Measurements from ENCODE around the gene PSMD2.

PSMD2 gene

DNA sequence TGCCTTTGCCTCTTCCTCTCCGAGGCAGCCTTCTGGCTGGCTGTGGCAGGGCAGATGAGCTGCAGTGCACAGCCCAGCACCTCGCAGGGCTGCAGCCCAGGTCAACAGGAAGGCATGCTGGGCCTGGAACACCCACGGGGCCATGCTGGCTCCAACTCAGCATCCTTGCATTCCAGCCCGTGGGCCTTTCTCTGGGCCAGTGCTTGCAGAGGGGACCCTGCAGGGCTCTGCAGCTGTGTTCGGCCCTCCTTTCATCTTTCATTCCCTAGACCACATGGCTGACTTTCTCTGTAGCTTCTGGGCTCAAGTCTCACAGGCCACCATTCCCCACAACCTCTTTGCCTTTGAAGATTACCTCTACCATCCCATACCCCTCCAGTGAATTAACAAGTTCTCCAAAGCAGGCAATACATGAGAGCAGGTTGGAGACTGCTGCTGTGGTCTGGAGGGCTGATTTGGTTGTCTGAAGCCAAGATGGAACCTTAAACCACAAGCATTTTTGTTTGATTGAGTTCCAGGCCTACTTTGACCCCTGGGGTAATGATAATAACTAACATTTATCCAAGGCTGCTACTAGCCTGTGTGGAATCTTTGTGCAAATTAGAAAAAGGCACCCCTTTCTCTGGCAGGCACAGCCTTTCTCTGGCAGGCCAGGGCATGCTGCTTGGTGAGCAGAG, 44.3 kb downstream of the PSMD2 start:
- no peak for DNase-seq

GRCh38 chr3:184344579-184345316, 45.7 kb downstream of the PSMD2 start:
- DNase-seq, result no peak

- peak; percentile 66 for DNase-seq
Measured at GRCh38 chr3:184345317-184346144, 46.5 kb downstream of the PSMD2 start.

DNA sequence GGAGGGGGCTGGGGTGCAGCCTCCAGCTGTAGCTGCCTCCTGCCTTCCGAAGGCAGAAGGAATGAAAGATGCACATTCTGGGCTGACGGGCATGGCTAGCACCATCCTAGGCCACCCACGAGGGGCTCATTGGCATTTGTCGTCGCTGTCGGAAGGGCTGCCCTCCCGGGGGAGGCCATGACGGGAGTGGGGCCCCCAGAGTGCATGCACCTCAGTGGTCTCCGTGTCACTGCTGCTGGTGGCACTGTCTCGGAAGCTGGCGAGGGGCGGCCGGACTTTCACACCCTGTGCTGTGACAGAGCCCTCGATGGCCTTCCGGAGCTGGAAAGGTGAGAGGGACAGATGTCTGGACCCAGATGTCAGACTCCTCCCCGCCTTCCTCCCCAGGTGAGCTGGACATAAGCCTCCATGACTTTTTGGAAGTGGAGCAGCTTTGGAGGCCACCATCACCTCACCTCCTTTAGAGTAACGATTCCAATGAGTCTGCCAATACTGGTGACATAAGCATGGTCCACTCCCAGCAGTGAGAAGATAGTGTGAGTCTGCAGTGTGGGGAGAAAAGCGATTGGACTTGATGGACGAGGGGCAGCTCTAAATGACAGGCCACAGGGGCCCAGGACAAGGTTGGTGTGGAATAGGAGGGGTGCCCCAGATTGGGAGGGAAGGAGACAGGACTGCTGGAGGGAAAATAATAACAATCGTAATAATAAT, 47.6 kb downstream of the PSMD2 start:
- DNase-seq, result no peak

GRCh38 chr3:184347321-184348056, 48.4 kb downstream of the PSMD2 start:
- no peak for DNase-seq

GRCh38 chr3:184348057-184348382, 49.0 kb downstream of the PSMD2 start:
- DNase-seq, result no peak

- no peak for DNase-seq
Measured at GRCh38 chr3:184349563-184350470, 50.8 kb downstream of the PSMD2 start.

GRCh38 chr3:184350618-184351017, 51.6 kb downstream of the PSMD2 start:
- DNase-seq, result no peak

- no peak for DNase-seq
Measured at GRCh38 chr3:184351511-184352148, 52.6 kb downstream of the PSMD2 start.

DNA sequence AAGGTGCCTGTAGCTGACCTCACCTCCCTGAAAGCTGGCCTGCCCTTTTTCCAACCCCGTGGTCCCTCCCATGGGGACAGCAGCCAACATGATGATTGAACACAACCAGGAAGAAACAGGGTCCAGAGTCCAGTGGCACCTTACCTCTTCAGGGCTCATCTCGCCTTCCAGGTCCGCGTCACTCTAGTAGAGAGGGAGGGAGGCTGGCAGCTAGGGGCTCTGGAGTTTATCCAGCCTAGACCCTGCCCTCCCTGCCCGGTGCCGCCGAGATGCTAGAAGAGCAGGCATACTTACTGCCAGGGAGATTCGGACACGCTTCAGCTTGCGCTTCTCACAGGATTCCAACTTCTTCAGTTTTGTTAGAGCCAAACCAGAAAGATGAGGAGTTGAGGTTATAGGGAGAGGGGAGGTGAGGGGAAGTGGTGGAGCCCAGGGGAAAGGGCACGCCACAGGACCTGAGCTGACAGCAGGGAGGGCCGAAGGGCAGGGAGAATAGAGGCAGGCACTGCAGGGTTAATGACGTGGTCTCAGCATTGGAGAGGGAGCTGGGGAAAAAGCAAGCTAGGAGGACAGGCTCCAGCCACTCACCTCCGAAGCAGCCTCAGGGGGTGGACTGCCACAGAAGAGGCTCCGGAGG, 53.2 kb downstream of the PSMD2 start:
- no peak for DNase-seq

DNA sequence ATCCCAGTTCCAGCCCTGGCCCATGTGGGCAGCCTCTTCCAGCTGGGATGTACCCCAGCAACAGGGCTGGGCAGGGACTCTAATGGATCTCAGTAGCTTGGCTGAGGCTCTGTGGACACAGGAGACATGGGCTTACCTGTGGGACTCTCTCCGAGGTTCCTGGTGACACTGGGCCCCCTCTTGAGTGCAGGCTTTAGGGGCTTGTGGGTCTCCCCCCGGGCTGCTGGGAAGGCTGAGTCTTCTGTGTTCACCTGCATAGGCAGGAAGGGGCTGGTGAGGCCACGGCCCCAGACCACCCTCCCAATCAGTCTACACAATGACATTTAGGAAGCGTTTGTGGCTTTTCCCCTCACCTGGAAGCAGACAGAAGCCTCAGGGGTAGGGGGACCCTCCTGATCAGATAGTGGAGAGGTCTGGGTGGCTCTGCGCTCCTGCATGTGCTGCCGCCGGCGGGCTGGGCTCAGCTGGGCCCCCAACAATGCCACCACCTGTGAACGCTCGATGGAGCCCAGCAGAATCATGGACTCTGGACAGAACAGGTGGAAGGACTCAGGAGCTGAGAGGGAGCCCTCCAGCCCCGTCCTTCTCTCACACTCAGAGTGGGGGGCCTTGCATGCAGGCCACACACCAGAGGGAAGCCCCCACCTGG, 54.0 kb downstream of the PSMD2 start:
- no peak for DNase-seq

GRCh38 chr3:184353546-184353941, 54.5 kb downstream of the PSMD2 start:
- DNase-seq, result no peak

DNA sequence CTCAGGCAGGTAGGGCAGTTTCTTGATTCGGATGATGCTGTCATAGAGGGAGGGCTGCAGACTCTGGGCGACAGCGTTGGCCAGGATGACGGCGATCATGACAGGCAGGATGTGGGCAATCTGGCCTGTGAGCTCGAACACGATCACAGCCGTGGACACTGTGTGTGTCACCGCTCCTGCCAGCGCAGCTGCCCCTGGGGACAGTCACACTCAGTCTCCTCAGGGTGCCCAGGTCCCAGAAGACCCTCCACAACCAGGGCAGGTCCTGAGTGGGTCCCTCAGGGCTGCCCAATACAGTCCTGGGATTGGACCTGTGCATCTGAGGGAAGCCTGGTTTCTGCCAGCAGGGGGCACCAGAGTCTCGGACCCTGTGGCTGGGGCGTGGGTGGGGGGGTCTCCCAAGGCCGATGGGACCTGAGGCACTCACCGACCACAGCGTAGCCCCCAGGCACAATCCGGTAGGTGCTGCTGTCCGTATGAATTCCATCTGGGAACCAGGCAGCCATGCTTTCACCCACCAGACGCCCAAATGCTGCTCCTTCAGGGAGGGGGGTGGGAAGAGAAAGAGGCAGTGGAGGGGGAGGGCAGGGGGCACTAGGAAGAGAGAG, 55.2 kb downstream of the PSMD2 start:
- DNase-seq, result no peak

DNA sequence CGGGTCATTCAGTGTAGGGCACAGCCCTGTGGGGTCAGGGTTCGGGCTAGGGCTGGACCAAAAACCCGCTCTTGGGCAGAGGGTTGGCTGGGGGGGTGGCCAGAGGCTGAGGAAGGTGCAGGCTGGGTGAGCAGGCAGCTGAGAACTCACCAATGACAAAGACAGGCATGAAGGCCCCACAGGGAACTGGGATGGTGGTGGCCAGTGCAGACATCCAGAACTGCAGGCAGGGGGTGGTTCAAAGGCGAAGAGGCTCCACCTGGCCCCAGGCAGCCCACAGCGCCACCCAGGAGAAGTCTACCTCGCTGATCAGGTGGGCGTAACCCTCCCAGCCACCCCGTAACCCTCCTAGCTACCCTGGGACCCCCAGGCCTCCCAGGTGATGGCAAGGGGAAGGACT, 55.7 kb downstream of the PSMD2 start:
- DNase-seq, result no peak

DNA sequence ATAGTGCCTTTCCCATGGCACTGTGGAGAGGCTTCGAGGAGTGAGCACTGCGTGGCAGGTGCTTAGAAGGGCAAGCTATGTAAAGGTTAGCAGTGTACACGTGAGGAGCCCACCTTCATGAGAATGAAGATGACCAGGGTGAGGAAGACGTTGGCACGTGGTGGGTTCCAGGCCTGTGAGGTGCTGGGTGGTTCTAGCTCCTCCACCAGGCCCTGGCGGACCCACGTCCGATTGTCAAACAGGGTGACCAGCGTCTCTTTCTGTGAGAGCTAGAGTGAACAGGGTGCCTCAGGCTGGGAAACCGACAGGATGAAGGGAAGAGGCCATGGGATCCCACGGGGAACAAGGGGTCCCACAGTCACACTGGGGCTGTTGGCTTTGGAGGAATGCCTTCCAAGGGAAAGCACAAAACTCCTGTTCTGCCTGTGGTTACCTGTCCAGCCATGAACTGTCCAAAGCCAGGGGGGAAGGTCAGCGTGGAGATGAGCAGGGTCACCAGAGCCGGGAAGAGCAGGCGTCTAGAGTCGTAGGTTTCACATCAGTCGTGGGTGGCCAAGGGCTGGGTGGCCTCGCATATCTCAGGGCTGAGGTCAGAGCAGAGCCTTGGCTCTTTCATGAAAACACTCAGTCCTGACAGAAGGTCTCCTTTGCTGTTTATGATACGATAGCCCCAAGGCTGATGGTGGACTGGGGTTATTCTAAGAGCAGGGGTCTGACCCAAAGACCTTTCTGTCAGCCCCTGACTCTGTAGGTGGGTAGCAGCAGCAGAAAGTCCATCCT, 56.4 kb downstream of the PSMD2 start:
- no peak for DNase-seq

- no peak for DNase-seq
Measured at GRCh38 chr3:184357248-184358123, 58.4 kb downstream of the PSMD2 start.

DNA sequence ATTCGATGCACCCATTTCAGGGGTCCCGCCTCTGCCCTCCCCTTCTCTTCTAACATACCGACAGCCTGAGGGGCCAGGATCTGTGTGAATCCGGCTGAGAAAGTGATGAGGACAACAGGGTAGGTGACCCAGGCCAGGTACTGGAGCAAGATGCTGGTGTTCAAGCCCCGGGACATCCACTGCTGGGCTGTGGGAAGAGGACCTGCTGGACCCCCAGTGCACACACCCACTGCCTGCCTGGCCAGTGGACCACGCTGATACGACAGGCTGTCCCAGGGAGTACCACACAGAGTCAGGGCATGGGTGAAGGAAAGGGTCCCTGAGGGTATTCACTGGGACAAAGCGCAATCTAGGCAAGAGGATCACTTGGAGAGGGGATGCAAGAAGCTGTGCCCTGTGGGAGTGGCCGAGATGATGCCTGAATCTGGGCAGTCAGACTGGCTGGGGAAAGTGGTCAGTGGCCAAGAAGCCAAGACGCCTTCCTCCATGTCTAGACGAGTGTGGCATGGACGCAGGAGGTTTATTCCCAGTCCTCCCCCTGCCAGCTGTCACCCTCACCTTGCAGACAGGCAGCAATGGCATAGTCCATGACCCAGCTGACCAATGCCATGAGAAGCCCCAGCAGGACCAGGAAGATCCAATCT, 59.2 kb downstream of the PSMD2 start:
- no peak for DNase-seq

Data from DMS153 (cell line).